Nucleus accumbens (tissue), 56 donors: ENCODE data around the gene MICAL3.
"Not testable (repeated sequence)": the region's sequence is repeated elsewhere in the genome, so short reads cannot be mapped to it uniquely, and the experiment has no call there.

Source experiments
- DNase-seq, 56 donors: peaks; one replicate each; lab custom pipeline; 2025; lab: John Stamatoyannopoulos, UW

Gene MICAL3

GRCh38 chr22:18024276-18024939 is at the start of gene MICAL3:
MICAL3 (minus strand) TSS chr22:18024561; CDS start chr22:17906812, 117,749 bp downstream.
- peak in 48 of 56 donors; percentile 15 to 82 (median 58) for DNase-seq

GRCh38 chr22:18073927-18074326 is 49.6 kb upstream of the MICAL3 start:
- not testable (repeated sequence) for DNase-seq

GRCh38 chr22:18073467-18073866 is 49.1 kb upstream of the MICAL3 start:
- no peak for DNase-seq

- DNase-seq: no peak
Observed at GRCh38 chr22:18071968-18072310, 47.6 kb upstream of the MICAL3 start.

GRCh38 chr22:18071307-18071967 is 47.1 kb upstream of the MICAL3 start:
- DNase-seq: not testable (repeated sequence)

GRCh38 chr22:18070556-18071306 is 46.4 kb upstream of the MICAL3 start:
- DNase-seq: no peak

GRCh38 chr22:18070041-18070440 is 45.7 kb upstream of the MICAL3 start:
- no peak for DNase-seq

GRCh38 chr22:18069041-18069440 is 44.7 kb upstream of the MICAL3 start:
- no peak for DNase-seq

GRCh38 chr22:18068381-18068988 is 44.1 kb upstream of the MICAL3 start:
- DNase-seq: no peak

- no peak for DNase-seq
Observed at GRCh38 chr22:18067548-18068341, 43.4 kb upstream of the MICAL3 start.

GRCh38 chr22:18067121-18067520 is 42.8 kb upstream of the MICAL3 start:
- DNase-seq: no peak

GRCh38 chr22:18066181-18066859 is 42.0 kb upstream of the MICAL3 start:
- no peak for DNase-seq

GRCh38 chr22:18065256-18065655 is 40.9 kb upstream of the MICAL3 start:
- no peak for DNase-seq

GRCh38 chr22:18064636-18065035 is 40.3 kb upstream of the MICAL3 start:
- no peak for DNase-seq

- not testable (repeated sequence) for DNase-seq
Observed at GRCh38 chr22:18063715-18064114, 39.4 kb upstream of the MICAL3 start.

- DNase-seq: no peak
Observed at GRCh38 chr22:18063306-18063705, 38.9 kb upstream of the MICAL3 start.

GRCh38 chr22:18062421-18062820 is 38.1 kb upstream of the MICAL3 start:
- no peak for DNase-seq

GRCh38 chr22:18060646-18061620 is 36.6 kb upstream of the MICAL3 start:
- DNase-seq: no peak

- DNase-seq: no peak
Observed at GRCh38 chr22:18059991-18060390, 35.6 kb upstream of the MICAL3 start.
